GM21447 (cell line): Measurements from ENCODE around the gene ARHGAP30.
A peak's percentile ranks its signal among the peaks of the same experiment; 100 is the strongest.
"Not testable (repeated sequence)": the region's sequence is repeated elsewhere in the genome, so short reads cannot be mapped to it uniquely, and the experiment has no call there.

Experiments
- ATAC-seq: cut with Tn5 transposase; IDR thresholded peaks from one replicate; pipeline ENCODE4 v1.9.1; 2021; ENCODE audit not compliant: unreplicated experiment

The ARHGAP30 gene

GRCh38 chr1:161073474-161074121 lies 3.9 kb upstream of the ARHGAP30 start:
- ATAC-seq, result no peak

GRCh38 chr1:161072751-161073449 lies 3.2 kb upstream of the ARHGAP30 start:
- ATAC-seq, result no peak

- no peak for ATAC-seq
These were observed 2.2 kb upstream of the ARHGAP30 start for GRCh38 chr1:161071886-161072371.

GRCh38 chr1:161070761-161071160 lies 1.1 kb upstream of the ARHGAP30 start:
- ATAC-seq, result no peak

- ATAC-seq, result peak; percentile 3
These were observed 450 bp downstream of the ARHGAP30 start for GRCh38 chr1:161069241-161069640.

GRCh38 chr1:161068306-161069234 lies 1.1 kb downstream of the ARHGAP30 start:
- peak; percentile 57 for ATAC-seq

- ATAC-seq, result no peak
These were observed 3.0 kb downstream of the ARHGAP30 start for GRCh38 chr1:161066694-161067093.

GRCh38 chr1:161065681-161066080 lies 4.0 kb downstream of the ARHGAP30 start:
- ATAC-seq, result not testable (repeated sequence)

GRCh38 chr1:161063936-161064335 lies 5.8 kb downstream of the ARHGAP30 start:
- ATAC-seq, result not testable (repeated sequence)

GRCh38 chr1:161061419-161061818 lies 8.3 kb downstream of the ARHGAP30 start:
- no peak for ATAC-seq

- no peak for ATAC-seq
These were observed 10.4 kb downstream of the ARHGAP30 start for GRCh38 chr1:161059293-161059692.

- no peak for ATAC-seq
These were observed 14.9 kb downstream of the ARHGAP30 start for GRCh38 chr1:161054805-161055204.

- no peak for ATAC-seq
These were observed 15.5 kb downstream of the ARHGAP30 start for GRCh38 chr1:161054232-161054631.

GRCh38 chr1:161052899-161053298 lies 16.8 kb downstream of the ARHGAP30 start:
- ATAC-seq, result no peak

- ATAC-seq, result no peak
These were observed 18.5 kb downstream of the ARHGAP30 start for GRCh38 chr1:161051219-161051618.

- no peak for ATAC-seq
These were observed 20.6 kb downstream of the ARHGAP30 start for GRCh38 chr1:161048949-161049722.

GRCh38 chr1:161047436-161048420 lies 22.0 kb downstream of the ARHGAP30 start:
- ATAC-seq, result no peak

GRCh38 chr1:161046605-161047228 lies 23.0 kb downstream of the ARHGAP30 start:
- peak; percentile 48 for ATAC-seq
